Stimulated activated naive CD8-positive, alpha-beta T cell treated with anti-CD3 and anti-CD28 coated beads, Interleukin-15, Interleukin-2, amounts not matched to agents 100 ng/mL and 50 ng/mL, for 24 hours (primary cell): Measurements from ENCODE around the gene SZRD1.

Source experiments
- H3K27ac Mint-ChIP-seq: one replicate; pipeline ENCODE4 v1.8.0; 2021; ENCODE audit warnings: mild to moderate bottlenecking, mixed read lengths
- H3K27me3 Mint-ChIP-seq: one replicate; pipeline ENCODE4 v1.8.0; 2021; ENCODE audit warnings: mixed read lengths
- H3K36me3 Mint-ChIP-seq: one replicate; pipeline ENCODE4 v1.8.0; 2021; ENCODE audit warnings: low read depth, mixed read lengths
- H3K4me1 Mint-ChIP-seq: one replicate; pipeline ENCODE4 v1.8.0; 2021; ENCODE audit warnings: low read depth, mixed read lengths
- H3K4me3 Mint-ChIP-seq: one replicate; pipeline ENCODE4 v1.8.0; 2021; ENCODE audit warnings: mild to moderate bottlenecking, mixed read lengths
- H3K9me3 Mint-ChIP-seq: one replicate; pipeline ENCODE4 v1.8.0; 2021; ENCODE audit warnings: mixed read lengths

SZRD1 gene

GRCh38 chr1:16378443-16378842, 11.4 kb downstream of the SZRD1 start:
- Mint-ChIP-seq H3K4me1 (peaks cover 62% of the 10 kb centered on the region), H3K27me3 (no peaks in the 10 kb centered on the region), H3K27ac (no peak overlapping the region), H3K9me3 (no peaks in the 10 kb centered on the region), H3K4me3 (no peak overlapping the region), H3K36me3 (peaks cover 31% of the 10 kb centered on the region)

- Mint-ChIP-seq H3K9me3 (no peaks in the 10 kb centered on the region), H3K36me3 (peaks cover 21% of the 10 kb centered on the region), H3K27me3 (no peaks in the 10 kb centered on the region), H3K4me1 (peaks cover 60% of the 10 kb centered on the region), H3K27ac (no peak overlapping the region), H3K4me3 (no peak overlapping the region)
These were observed 13.8 kb downstream of the SZRD1 start for GRCh38 chr1:16380868-16381267.

DNA sequence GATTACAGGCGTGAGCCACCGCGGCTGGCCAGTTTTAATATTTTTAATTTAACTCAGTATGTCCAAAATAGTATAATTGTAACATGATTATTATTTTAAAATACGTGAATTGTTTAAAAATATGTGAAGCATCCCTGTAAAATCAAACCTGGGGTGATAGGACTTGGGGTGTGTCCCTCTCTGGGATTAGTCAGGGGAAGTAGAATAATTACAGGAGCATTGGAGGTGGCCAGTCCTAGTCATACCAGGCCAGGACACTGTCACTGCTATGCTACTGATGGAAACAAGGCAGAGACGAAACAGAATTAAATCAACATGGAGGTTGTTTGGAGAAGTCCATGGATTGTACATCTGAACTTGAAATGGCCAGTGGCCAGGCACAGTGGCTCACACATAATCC, 16.8 kb downstream of the SZRD1 start:
- H3K9me3 Mint-ChIP-seq = no peaks in the 10 kb centered on the region

DNA sequence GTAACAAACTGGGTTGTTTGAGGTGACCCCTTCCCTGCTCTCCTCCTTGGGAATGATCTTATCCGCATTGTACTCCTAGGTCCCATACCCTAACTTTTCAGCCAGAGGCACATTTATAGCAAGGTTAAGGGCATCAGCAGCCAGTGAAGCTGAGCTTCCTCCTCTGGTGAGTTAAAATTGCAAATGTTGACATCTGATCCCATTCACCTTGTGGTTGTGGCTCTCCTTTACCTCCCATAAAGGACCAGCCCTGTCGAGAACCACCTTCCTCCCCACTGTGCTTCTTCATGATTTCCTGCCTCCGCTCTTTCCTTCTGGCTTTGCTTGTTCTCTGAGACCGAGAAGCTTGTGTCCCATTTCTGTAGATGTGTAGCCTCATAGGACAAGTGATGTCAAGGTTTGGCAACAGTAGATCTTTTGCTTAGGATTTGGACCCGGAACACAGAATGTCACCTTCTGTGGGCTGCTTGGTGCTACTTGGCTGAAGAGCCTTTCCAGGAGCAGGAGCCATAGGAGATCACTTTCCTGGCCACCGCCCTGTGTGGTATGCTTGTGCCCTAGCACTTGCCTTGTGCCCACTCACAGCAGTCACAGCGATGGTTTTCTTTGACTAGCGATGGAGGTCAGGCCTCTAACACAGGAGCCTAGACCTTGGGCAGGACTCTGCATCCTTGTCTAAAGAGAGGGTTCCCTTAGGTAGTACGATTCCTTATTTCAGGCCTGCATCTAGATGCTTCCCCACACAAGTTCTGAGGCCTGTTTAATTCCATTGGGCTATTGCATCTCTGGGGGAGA, 18.8 kb downstream of the SZRD1 start:
- H3K4me1 Mint-ChIP-seq = peaks cover 75% of the 10 kb centered on the region
- no peaks in the 10 kb centered on the region for H3K27me3 Mint-ChIP-seq
- H3K27ac Mint-ChIP-seq = peak overlapping the region; percentile 73
- no peak overlapping the region for H3K4me3 Mint-ChIP-seq
- H3K36me3 Mint-ChIP-seq = peaks cover 33% of the 10 kb centered on the region
- no peaks in the 10 kb centered on the region for H3K9me3 Mint-ChIP-seq

More for the DNA sequence above, 16.8 kb downstream of the SZRD1 start:
- Mint-ChIP-seq H3K27me3 (no peaks in the 10 kb centered on the region), H3K4me1 (peaks cover 64% of the 10 kb centered on the region), H3K36me3 (peaks cover 29% of the 10 kb centered on the region), H3K4me3 (no peak overlapping the region), H3K27ac (peak overlapping the region; percentile 76)

GRCh38 chr1:16386454-16387113, 19.5 kb downstream of the SZRD1 start:
- no peaks in the 10 kb centered on the region for H3K9me3 Mint-ChIP-seq
- peak overlapping the region; percentile 67 for H3K4me3 Mint-ChIP-seq
- H3K4me1 Mint-ChIP-seq = peaks cover 82% of the 10 kb centered on the region
- H3K27ac Mint-ChIP-seq = peak overlapping the region; percentile 73
- H3K27me3 Mint-ChIP-seq = no peaks in the 10 kb centered on the region
- peaks cover 36% of the 10 kb centered on the region for H3K36me3 Mint-ChIP-seq

DNA sequence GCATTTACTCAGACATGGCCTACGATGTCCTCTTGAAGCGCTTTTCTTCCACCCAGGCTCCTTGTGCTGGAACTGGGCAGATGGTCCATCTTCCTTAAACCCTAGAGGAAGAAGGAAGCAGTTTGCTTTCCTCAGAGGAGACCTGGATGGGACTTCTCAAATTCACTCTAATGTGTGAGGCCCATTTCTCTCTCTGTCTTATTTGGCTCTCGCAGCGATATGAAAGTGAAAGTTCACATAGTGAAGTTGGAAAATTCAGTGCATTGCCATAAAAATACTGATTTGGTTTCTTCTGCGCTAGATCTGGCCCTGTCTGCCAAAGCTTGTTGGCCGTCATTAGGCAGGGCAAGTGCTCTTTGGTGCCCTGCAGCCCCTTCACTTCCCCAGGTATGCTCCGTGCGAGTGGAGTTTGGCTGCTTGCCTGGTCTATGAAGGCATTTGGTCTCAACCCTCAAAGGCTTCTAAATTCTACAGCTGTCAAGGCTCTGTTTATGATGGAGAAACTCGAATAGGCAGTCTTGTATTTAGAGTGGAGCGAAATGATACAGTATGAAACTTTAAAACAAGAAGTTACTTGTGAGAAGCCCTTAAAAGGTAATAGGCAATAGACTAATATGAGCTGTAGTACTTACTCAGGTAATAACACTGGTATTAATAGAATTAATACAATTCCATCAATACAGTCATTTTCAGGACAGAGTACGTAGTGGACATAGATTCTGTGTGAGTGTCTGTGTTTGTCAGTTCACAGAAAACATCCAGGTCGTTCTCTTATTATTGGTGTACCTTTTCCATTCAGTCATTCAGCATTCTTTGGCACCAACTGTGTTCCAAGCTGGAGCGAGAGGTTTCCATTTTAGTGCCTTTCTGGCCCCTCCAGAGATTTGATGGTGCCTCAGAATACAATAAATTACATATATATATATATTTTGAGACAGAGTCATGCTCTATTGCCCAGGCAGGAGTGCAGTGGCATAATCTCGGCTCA, 20.5 kb downstream of the SZRD1 start:
- peak overlapping the region; percentile 67 for H3K4me3 Mint-ChIP-seq

DNA sequence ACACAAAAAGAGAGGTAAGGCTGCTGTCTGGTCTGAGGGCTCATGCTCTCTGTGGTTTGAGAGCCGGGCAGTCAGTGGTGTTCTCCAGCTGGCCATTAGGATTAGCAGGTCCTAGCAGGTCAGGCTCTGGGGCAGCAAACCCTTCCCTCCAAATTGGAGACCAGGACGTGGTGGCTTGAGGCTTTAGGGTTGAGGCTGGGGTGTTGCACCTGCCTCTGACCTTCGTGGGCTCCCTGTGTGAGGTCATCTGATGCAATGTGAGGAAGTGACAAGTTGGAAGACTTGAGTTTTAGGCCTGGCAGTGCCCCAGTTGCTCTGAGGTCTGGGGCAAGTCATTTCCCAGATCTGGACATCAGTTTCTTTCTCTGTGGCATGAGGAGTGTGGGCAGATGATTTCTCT, 24.4 kb downstream of the SZRD1 start:
- Mint-ChIP-seq H3K27ac (peak overlapping the region; percentile 92), H3K9me3 (no peaks in the 10 kb centered on the region), H3K36me3 (peaks cover 54% of the 10 kb centered on the region), H3K4me3 (peak overlapping the region; percentile 33), H3K4me1 (peaks cover 73% of the 10 kb centered on the region), H3K27me3 (no peaks in the 10 kb centered on the region)

More for the DNA sequence above, 20.5 kb downstream of the SZRD1 start:
- H3K27ac Mint-ChIP-seq = peak overlapping the region; percentile 71
- H3K27me3 Mint-ChIP-seq = no peaks in the 10 kb centered on the region
- H3K9me3 Mint-ChIP-seq = no peaks in the 10 kb centered on the region
- peaks cover 36% of the 10 kb centered on the region for H3K36me3 Mint-ChIP-seq
- peaks cover 87% of the 10 kb centered on the region for H3K4me1 Mint-ChIP-seq

GRCh38 chr1:16392740-16393569, 25.9 kb downstream of the SZRD1 start:
- H3K9me3 Mint-ChIP-seq = no peaks in the 10 kb centered on the region
- H3K27me3 Mint-ChIP-seq = no peaks in the 10 kb centered on the region
- H3K27ac Mint-ChIP-seq = peak overlapping the region; percentile 92
- H3K4me1 Mint-ChIP-seq = peaks cover 73% of the 10 kb centered on the region
- no peak overlapping the region for H3K4me3 Mint-ChIP-seq
- peaks cover 61% of the 10 kb centered on the region for H3K36me3 Mint-ChIP-seq

- H3K4me1 Mint-ChIP-seq = peaks cover 68% of the 10 kb centered on the region
- peak overlapping the region; percentile 68 for H3K27ac Mint-ChIP-seq
- no peak overlapping the region for H3K4me3 Mint-ChIP-seq
- peaks cover 55% of the 10 kb centered on the region for H3K36me3 Mint-ChIP-seq
- no peaks in the 10 kb centered on the region for H3K27me3 Mint-ChIP-seq
- no peaks in the 10 kb centered on the region for H3K9me3 Mint-ChIP-seq
These were observed 26.8 kb downstream of the SZRD1 start for GRCh38 chr1:16393570-16394521.

DNA sequence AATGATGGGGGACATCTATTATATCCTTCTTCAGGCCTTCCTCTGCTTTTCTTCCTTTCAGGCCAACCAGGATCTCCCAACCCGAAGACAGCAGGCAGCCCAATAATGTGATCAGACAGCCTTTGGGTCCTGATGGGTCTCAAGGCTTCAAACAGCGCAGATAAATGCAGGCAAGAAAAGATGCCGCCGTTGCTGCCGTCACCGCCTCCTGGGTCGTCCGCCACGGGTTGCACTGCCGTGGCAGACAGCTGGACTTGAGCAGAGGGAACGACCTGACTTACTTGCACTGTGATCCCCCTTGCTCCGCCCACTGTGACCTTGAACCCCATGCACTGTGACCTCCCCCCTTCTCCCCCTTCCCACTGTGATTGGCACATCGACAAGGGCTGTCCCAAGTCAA, 27.9 kb downstream of the SZRD1 start:
- H3K4me1 Mint-ChIP-seq = peaks cover 60% of the 10 kb centered on the region
- H3K27me3 Mint-ChIP-seq = no peaks in the 10 kb centered on the region
- no peak overlapping the region for H3K4me3 Mint-ChIP-seq

GRCh38 chr1:16396591-16396990, 29.5 kb downstream of the SZRD1 start:
- no peaks in the 10 kb centered on the region for H3K9me3 Mint-ChIP-seq
- H3K4me3 Mint-ChIP-seq = no peak overlapping the region
- H3K27me3 Mint-ChIP-seq = no peaks in the 10 kb centered on the region
- H3K4me1 Mint-ChIP-seq = peaks cover 44% of the 10 kb centered on the region
- peaks cover 52% of the 10 kb centered on the region for H3K36me3 Mint-ChIP-seq
- peak overlapping the region; percentile 77 for H3K27ac Mint-ChIP-seq

More for the DNA sequence above, 27.9 kb downstream of the SZRD1 start:
- Mint-ChIP-seq H3K9me3 (no peaks in the 10 kb centered on the region), H3K36me3 (peaks cover 60% of the 10 kb centered on the region), H3K27ac (no peak overlapping the region)

DNA sequence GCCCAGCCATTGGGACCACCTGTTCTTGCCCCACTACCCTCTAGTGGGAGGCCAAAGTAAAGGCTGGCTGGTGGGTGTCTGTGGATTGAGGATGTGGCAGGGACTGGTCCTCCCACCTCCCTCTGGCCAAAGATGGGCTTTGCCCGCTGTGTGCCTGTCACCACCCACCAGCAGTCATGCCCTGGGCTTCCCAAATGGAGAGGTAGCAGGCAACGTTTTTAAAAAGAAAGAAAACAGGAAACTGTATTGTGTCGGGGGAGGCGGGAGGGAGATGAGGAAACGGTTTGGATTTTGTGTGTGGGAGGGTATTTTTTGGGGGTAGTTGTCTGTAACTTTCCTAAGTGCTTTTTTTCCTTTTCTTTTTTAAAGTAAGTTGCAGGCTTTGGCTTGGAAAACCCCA, 30.1 kb downstream of the SZRD1 start:
- no peak overlapping the region for H3K4me3 Mint-ChIP-seq
- H3K36me3 Mint-ChIP-seq = peaks cover 50% of the 10 kb centered on the region
- H3K4me1 Mint-ChIP-seq = peaks cover 38% of the 10 kb centered on the region
- H3K27ac Mint-ChIP-seq = peak overlapping the region; percentile 79
- no peaks in the 10 kb centered on the region for H3K27me3 Mint-ChIP-seq
- no peaks in the 10 kb centered on the region for H3K9me3 Mint-ChIP-seq

DNA sequence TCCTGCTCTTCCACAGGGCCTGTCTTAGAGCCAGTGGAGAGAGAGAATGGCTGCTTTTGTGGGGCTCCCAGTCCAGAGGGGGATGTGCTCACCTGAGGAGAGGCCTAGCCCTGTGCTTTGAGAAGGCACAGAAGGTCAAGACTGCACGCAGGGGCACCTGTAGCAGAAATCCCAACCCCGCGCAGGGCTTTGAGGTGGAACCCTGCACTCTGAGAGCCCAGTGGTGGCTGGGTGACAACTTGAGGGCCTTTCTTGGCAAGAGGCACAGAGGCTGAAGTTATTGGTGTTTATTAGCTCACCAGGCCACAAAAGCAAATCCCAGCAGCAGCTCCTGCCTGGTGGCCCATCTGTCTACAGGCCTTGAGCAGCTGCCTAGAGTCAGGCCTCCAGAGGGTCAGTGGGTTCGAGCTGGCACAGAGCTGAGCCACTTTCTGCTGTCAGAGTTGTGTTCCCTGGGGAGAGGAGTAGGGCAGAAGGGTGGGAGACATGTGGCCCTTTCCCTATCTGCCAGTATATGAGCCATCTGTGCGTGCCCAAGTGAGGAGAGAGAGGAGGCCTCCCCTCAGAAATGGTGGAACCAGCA, 31.4 kb downstream of the SZRD1 start:
- no peaks in the 10 kb centered on the region for H3K27me3 Mint-ChIP-seq
- H3K4me1 Mint-ChIP-seq = peaks cover 26% of the 10 kb centered on the region
- peaks cover 40% of the 10 kb centered on the region for H3K36me3 Mint-ChIP-seq
- no peak overlapping the region for H3K4me3 Mint-ChIP-seq
- no peaks in the 10 kb centered on the region for H3K9me3 Mint-ChIP-seq
- H3K27ac Mint-ChIP-seq = peak overlapping the region; percentile 79
